ENCODE results near the gene CNDP1. TPM values are rescaled to one million over a fixed set of nuclear protein-coding genes. Genes with fewer than 3 reads are reported as not detected.
A peak's percentile ranks its signal among the peaks of the same experiment; 100 is the strongest.

CNDP1 gene
- total RNA-seq, 1 experiment from 2014 or later, result not detected

GRCh38 chr18:74501386-74501785 lies 32.9 kb upstream of the CNDP1 start:
- Mint-ChIP-seq H3K9me3 (ENCODE audit: unreplicated experiment) (no peaks in the 10 kb centered on the region), H3K36me3 (ENCODE audit: insufficient read depth, unreplicated experiment) (peaks cover 54% of the 10 kb centered on the region), H3K4me3 (ENCODE audit: unreplicated experiment) (no peak overlapping the region), H3K27ac (ENCODE audit: low read depth, unreplicated experiment) (peak overlapping the region; percentile 81), H3K27me3 (ENCODE audit: insufficient read depth, unreplicated experiment) (no peaks in the 10 kb centered on the region), H3K4me1 (ENCODE audit: insufficient read depth, unreplicated experiment) (peaks cover 22% of the 10 kb centered on the region)
- no peak for DNase-seq (ENCODE audit: unreplicated experiment)
- POLR2A ChIA-PET, result no interaction called here
- CTCF ChIA-PET, result interaction anchor here (1.8 kb wide), 1 partner anchor 50 kb away, joined by 8 read pairs; no protein-coding TSS in a partner anchor
- BruUV-seq (replicated peaks), result no TSS peak
- intact Hi-C loops (cut with micrococcal nuclease), result no loop called here
- no peak for TF ChIP-seq CTCF (IDR thresholded peaks at IDR 0.05; ENCODE audit: unreplicated experiment)

GRCh38 chr18:74503137-74503536 lies 31.2 kb upstream of the CNDP1 start:
- CTCF ChIA-PET, result interaction anchor here (0.6 to 1.8 kb wide), 3 partner anchors 9 to 150 kb away, joined by 3 to 8 read pairs (median 3); no protein-coding TSS in a partner anchor
- Mint-ChIP-seq H3K36me3 (ENCODE audit: insufficient read depth, unreplicated experiment) (peaks cover 71% of the 10 kb centered on the region), H3K27ac (ENCODE audit: low read depth, unreplicated experiment) (peak overlapping the region; percentile 31), H3K9me3 (ENCODE audit: unreplicated experiment) (no peaks in the 10 kb centered on the region), H3K4me3 (ENCODE audit: unreplicated experiment) (no peak overlapping the region), H3K27me3 (ENCODE audit: insufficient read depth, unreplicated experiment) (no peaks in the 10 kb centered on the region), H3K4me1 (ENCODE audit: insufficient read depth, unreplicated experiment) (peaks cover 15% of the 10 kb centered on the region)
- no peak for DNase-seq (ENCODE audit: unreplicated experiment)
- intact Hi-C loops (cut with micrococcal nuclease), result no loop called here
- POLR2A ChIA-PET, result no interaction called here
- no peak for TF ChIP-seq CTCF (IDR thresholded peaks at IDR 0.05; ENCODE audit: unreplicated experiment)
- no TSS peak for BruUV-seq (replicated peaks)

- H3K4me3 Mint-ChIP-seq (ENCODE audit: unreplicated experiment), result no peak overlapping the region
- no peak for TF ChIP-seq CTCF (IDR thresholded peaks at IDR 0.05; ENCODE audit: unreplicated experiment)
- intact Hi-C loops (cut with micrococcal nuclease), result no loop called here
- H3K4me1 Mint-ChIP-seq (ENCODE audit: insufficient read depth, unreplicated experiment), result no peaks in the 10 kb centered on the region
- DNase-seq (ENCODE audit: unreplicated experiment), result no peak
- ChIA-PET POLR2A (interaction anchor here (0.6 to 2.9 kb wide), 2 partner anchors 10 to 12 kb away, joined by 4 to 8 read pairs; partner anchors contain the start of gene CNDP2), CTCF (interaction anchor here (1.7 kb wide), 1 partner anchor 46 kb away, joined by 10 read pairs; no protein-coding TSS in a partner anchor)
- H3K9me3 Mint-ChIP-seq (ENCODE audit: unreplicated experiment), result no peaks in the 10 kb centered on the region
- no peak overlapping the region for H3K27ac Mint-ChIP-seq (ENCODE audit: low read depth, unreplicated experiment)
- no TSS peak for BruUV-seq (replicated peaks)
- H3K27me3 Mint-ChIP-seq (ENCODE audit: insufficient read depth, unreplicated experiment), result no peaks in the 10 kb centered on the region
- H3K36me3 Mint-ChIP-seq (ENCODE audit: insufficient read depth, unreplicated experiment), result peaks cover 87% of the 10 kb centered on the region
Measured at GRCh38 chr18:74505776-74506175, 28.5 kb upstream of the CNDP1 start.

- peaks cover 87% of the 10 kb centered on the region for H3K36me3 Mint-ChIP-seq (ENCODE audit: insufficient read depth, unreplicated experiment)
- ChIA-PET POLR2A (interaction anchor here (0.6 to 2.9 kb wide), 2 partner anchors 11 to 13 kb away, joined by 4 to 8 read pairs; partner anchors contain the start of gene CNDP2), CTCF (interaction anchor here (1.7 kb wide), 1 partner anchor 45 kb away, joined by 10 read pairs; no protein-coding TSS in a partner anchor)
- intact Hi-C loops (cut with micrococcal nuclease), result no loop called here
- H3K9me3 Mint-ChIP-seq (ENCODE audit: unreplicated experiment), result no peaks in the 10 kb centered on the region
- H3K4me3 Mint-ChIP-seq (ENCODE audit: unreplicated experiment), result no peak overlapping the region
- no peaks in the 10 kb centered on the region for H3K27me3 Mint-ChIP-seq (ENCODE audit: insufficient read depth, unreplicated experiment)
- no peak overlapping the region for H3K27ac Mint-ChIP-seq (ENCODE audit: low read depth, unreplicated experiment)
- no peak for TF ChIP-seq CTCF (IDR thresholded peaks at IDR 0.05; ENCODE audit: unreplicated experiment)
- BruUV-seq (replicated peaks), result no TSS peak
- no peaks in the 10 kb centered on the region for H3K4me1 Mint-ChIP-seq (ENCODE audit: insufficient read depth, unreplicated experiment)
- DNase-seq (ENCODE audit: unreplicated experiment), result no peak
Measured at GRCh38 chr18:74506448-74507084, 27.7 kb upstream of the CNDP1 start.

All from MCF 10A (cell line).